Muscle of leg (tissue), 11 donors: ENCODE data around the gene KRT82. TPM values are rescaled to one million over a fixed set of nuclear protein-coding genes. Genes with fewer than 3 reads are reported as not detected.

Experiments used
- DNase-seq: peaks from one replicate; pipeline ENCODE4 v3.0.0; 2013
- H3K27ac ChIP-seq: one replicate; pipeline ENCODE4 v1.5.1; 2013; ENCODE audit warnings: mild to moderate bottlenecking, low read length, control low read depth
- H3K27me3 ChIP-seq: one replicate; pipeline ENCODE4 v1.6.1; 2013; ENCODE audit warnings: low read length; ENCODE audit not compliant: control insufficient read depth, insufficient read depth
- H3K36me3 ChIP-seq: one replicate; pipeline ENCODE4 v1.6.1; 2013; ENCODE audit warnings: low read length; ENCODE audit not compliant: control insufficient read depth, insufficient read depth
- H3K4me1 ChIP-seq: one replicate; pipeline ENCODE4 v1.6.1; 2013; ENCODE audit warnings: low read length; ENCODE audit not compliant: control insufficient read depth, insufficient read depth
- H3K4me3 ChIP-seq: one replicate; pipeline ENCODE4 v1.5.1; 2013; ENCODE audit warnings: low read length, control low read depth
- H3K9me3 ChIP-seq: replicated peaks from 2 replicates; pipeline ENCODE4 v1.6.1; 2013; ENCODE audit warnings: low read depth, low read length; ENCODE audit not compliant: control insufficient read depth
- WGBS: methylation state at CpG from one replicate; pipeline ENCODE4 v1.1.5; 2013; ENCODE audit warnings: missing lambda C conversion rate; ENCODE audit not compliant: insufficient coverage; 5-methylcytosine and 5-hydroxymethylcytosine counted together
- polyA plus RNA-seq, 8 donors: library from polyadenylated mRNA; unstranded; fragments of 120-200 nt; gene quantifications; one replicate each; pipeline versions ENCODE4 v1.2.1 to v1.2.3, GENCODE V29; 2013; ENCODE audit warnings: inconsistent platforms in 1 of 8, low replicate concordance in 1 of 8; ENCODE audit not compliant: insufficient read length in 8 of 8, insufficient read depth in 1 of 8
- total RNA-seq: library from RNA; stranded (reverse); fragments of 120-200 nt; gene quantifications from one replicate; pipeline ENCODE4 v1.2.4, GENCODE V29; 2013

KRT82 gene
- total and polyA plus RNA-seq, 9 donors = not detected

- Histone ChIP-seq H3K27ac (no peak overlapping the region), H3K4me1 (no peaks in the 10 kb centered on the region), H3K9me3 (no peaks in the 10 kb centered on the region), H3K36me3 (no peaks in the 10 kb centered on the region), H3K27me3 (peaks cover 13% of the 10 kb centered on the region), H3K4me3 (no peak overlapping the region)
- no peak for DNase-seq
- WGBS = 84% methylated on average over 9 of the region's 9 CpGs
Measured at GRCh38 chr12:52400906-52401305, 5.2 kb downstream of the KRT82 start.

DNA sequence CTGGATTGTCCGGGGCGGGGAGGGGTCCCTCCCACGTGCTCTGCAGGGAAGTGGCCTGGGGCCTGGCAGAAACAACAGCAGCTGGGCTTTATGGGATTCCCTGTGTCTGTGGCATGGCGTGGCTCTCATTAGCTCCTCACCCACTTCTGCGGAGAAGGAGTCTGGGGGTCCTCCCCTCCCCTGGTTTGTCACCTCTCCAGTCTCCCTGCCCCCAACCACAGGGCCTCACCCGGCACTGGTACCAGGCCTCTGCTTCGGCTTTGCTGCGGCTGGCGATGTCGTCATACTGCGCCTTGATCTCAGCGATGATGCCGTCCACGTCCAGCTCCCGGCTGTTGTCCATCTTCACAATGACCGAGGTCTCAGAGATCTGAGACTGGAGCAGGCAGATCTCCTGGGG is 6.4 kb downstream of the KRT82 start:
- H3K27ac ChIP-seq = no peak overlapping the region
- no peaks in the 10 kb centered on the region for H3K36me3 ChIP-seq
- no peak for DNase-seq
- WGBS = 83% methylated on average over 16 of the region's 16 CpGs
- H3K4me1 ChIP-seq = no peaks in the 10 kb centered on the region
- no peak overlapping the region for H3K4me3 ChIP-seq
- no peaks in the 10 kb centered on the region for H3K9me3 ChIP-seq
- H3K27me3 ChIP-seq = peaks cover 15% of the 10 kb centered on the region

DNA sequence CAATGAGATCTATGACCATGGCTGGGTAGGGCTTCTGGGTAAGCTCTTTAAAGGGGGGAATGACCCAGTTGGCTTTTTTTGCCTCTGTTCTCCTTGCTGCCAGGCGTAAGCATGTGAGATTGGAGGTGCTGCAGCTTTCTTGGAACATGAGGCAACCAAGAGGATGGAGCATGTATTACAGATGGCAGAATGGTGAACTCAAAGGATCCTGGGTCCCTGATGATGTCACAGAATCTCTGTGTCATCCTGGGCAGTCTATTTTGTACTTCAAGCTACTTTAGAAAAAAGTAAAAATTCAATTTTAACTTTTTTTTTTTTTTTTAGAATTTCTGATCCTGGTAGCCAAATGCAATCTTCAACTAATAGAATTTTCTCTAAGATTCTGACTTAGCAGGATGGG is 8.0 kb downstream of the KRT82 start:
- no peaks in the 10 kb centered on the region for H3K9me3 ChIP-seq
- H3K4me3 ChIP-seq = no peak overlapping the region
- H3K36me3 ChIP-seq = no peaks in the 10 kb centered on the region
- 67% methylated on average over 1 of the region's 1 CpG for WGBS
- H3K27me3 ChIP-seq = peaks cover 15% of the 10 kb centered on the region
- H3K4me1 ChIP-seq = no peaks in the 10 kb centered on the region
- no peak overlapping the region for H3K27ac ChIP-seq
- DNase-seq = no peak

DNA sequence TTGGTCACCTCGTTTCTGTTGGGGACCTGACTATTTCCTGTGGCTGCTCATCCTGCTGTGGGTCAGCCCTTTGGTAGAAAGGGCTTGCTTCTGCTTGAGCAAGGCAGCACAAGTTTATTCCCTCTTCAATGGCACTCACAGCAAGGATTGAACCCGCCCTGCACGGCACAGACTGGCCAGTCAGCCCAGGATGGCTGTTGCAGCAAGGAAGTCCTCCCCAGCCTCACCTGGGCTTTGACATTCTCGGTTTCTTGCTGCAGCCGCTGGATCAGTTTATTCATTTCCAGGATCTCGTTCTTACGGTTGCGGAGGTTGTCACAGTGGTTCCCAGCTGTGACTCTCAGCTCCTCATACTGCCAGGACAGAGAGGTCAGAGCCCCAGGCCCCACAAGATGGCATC is 9.5 kb downstream of the KRT82 start:
- Histone ChIP-seq H3K9me3 (no peaks in the 10 kb centered on the region), H3K36me3 (no peaks in the 10 kb centered on the region), H3K4me1 (peaks cover 2% of the 10 kb centered on the region), H3K27ac (no peak overlapping the region), H3K4me3 (no peak overlapping the region), H3K27me3 (peaks cover 15% of the 10 kb centered on the region)
- no peak for DNase-seq
- WGBS = 71% methylated on average over 8 of the region's 8 CpGs

GRCh38 chr12:52395761-52396434 is 10.2 kb downstream of the KRT82 start:
- no peaks in the 10 kb centered on the region for H3K9me3 ChIP-seq
- H3K36me3 ChIP-seq = no peaks in the 10 kb centered on the region
- peaks cover 15% of the 10 kb centered on the region for H3K27me3 ChIP-seq
- 48% methylated on average over 17 of the region's 20 CpGs for WGBS
- H3K27ac ChIP-seq = no peak overlapping the region
- DNase-seq = peak; percentile 17
- H3K4me3 ChIP-seq = no peak overlapping the region
- H3K4me1 ChIP-seq = peaks cover 10% of the 10 kb centered on the region

- no peak for DNase-seq
- 74% methylated on average over 10 of the region's 13 CpGs for WGBS
- H3K9me3 ChIP-seq = no peaks in the 10 kb centered on the region
Measured at GRCh38 chr12:52394836-52395405, 11.2 kb downstream of the KRT82 start.

GRCh38 chr12:52392465-52393007 is 13.6 kb downstream of the KRT82 start:
- no CpG with 5 or more reads among the region's 7 CpGs for WGBS
- Histone ChIP-seq H3K4me3 (no peak overlapping the region), H3K27ac (no peak overlapping the region), H3K4me1 (peaks cover 13% of the 10 kb centered on the region), H3K36me3 (no peaks in the 10 kb centered on the region), H3K27me3 (peaks cover 19% of the 10 kb centered on the region), H3K9me3 (no peaks in the 10 kb centered on the region)
- no peak for DNase-seq

More at GRCh38 chr12:52394836-52395405, 11.2 kb downstream of the KRT82 start:
- Histone ChIP-seq H3K4me1 (peaks cover 13% of the 10 kb centered on the region), H3K27ac (no peak overlapping the region), H3K36me3 (no peaks in the 10 kb centered on the region), H3K4me3 (no peak overlapping the region), H3K27me3 (peaks cover 15% of the 10 kb centered on the region)

GRCh38 chr12:52391618-52392002 is 14.5 kb downstream of the KRT82 start:
- DNase-seq = peak; percentile 58
- peaks cover 13% of the 10 kb centered on the region for H3K27me3 ChIP-seq
- no peaks in the 10 kb centered on the region for H3K36me3 ChIP-seq
- no peak overlapping the region for H3K27ac ChIP-seq
- H3K4me1 ChIP-seq = peaks cover 13% of the 10 kb centered on the region
- 50% methylated on average over 4 of the region's 4 CpGs for WGBS
- no peak overlapping the region for H3K4me3 ChIP-seq
- no peaks in the 10 kb centered on the region for H3K9me3 ChIP-seq

DNA sequence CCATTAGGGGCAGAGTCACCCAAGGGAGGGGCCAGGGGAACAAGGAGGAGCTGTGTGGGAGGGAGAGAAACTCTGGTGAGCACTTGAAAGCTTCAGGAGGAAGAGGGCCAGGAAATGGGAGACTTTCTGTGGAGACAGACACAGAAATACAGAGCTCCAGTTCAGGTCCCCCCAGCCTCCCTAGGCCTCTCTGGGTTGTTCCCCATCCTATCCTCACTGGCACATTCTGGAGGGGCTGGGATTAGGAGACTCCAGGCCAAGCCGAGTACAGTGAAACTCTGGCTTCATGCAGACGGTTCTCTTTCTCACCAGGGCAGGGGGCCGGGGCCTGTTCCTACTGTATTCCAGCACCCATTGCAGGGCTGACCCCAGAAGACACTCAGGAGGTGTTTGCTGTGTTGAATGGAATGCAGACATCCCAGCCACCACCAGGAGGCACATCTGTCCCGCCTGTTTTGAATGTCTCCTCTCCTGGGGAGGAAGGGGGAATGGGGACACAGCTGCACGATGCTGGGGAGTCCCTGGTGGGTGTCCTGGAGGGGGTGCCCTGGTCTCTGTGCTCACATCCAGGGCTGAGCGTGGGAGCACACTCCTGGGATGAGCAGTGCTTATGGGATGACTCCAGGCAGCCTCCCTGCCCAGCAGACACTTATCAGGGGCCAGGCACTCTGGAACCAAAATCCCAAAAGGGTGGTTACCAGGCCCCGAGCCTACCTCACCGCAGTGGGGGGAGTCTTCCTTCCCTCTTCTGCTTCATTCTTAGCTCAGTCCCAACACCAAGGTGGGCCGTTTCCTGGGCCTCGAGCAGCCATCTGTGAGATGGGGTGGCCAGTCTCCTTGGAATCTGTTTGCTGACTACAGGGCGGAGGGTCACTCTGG is 15.2 kb downstream of the KRT82 start:
- Histone ChIP-seq H3K36me3 (no peaks in the 10 kb centered on the region), H3K4me3 (no peak overlapping the region), H3K27ac (no peak overlapping the region), H3K27me3 (peaks cover 11% of the 10 kb centered on the region), H3K9me3 (no peaks in the 10 kb centered on the region), H3K4me1 (peaks cover 13% of the 10 kb centered on the region)
- DNase-seq = no peak
- 48% methylated on average over 6 of the region's 11 CpGs for whole genome bisulfite sequencing
